CD4-positive, alpha-beta T cell treated with Interleukin-4 for 4 hours (primary cell): ENCODE data around the gene MYO1D.
A peak's percentile ranks its signal among the peaks of the same experiment; 100 is the strongest.

Experiments used
- DNase-seq: peaks from one replicate; pipeline ENCODE4 v3.0.0-alpha.2; 2020

Gene MYO1D

DNA sequence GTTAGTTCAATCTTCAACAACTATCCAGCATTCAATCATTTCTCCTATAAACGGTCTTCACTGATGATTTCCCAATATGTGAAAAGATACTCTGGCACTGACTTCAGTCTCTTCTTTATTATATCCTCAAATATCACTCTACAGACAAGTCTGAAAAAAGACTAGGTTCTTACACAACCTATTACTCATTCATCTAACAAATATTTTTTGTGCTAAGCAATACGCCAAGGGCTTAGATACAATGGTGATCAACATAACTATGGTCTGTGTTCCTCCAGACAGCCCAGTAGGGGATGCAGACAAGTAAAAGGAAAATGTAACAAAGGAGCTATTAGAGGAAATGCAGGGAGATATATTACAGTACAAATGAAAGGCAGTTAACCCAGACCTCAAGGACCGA is 63.9 kb downstream of the MYO1D start:
- DNase-seq: no peak

- no peak for DNase-seq
Measured at GRCh38 chr17:32810690-32811089, 66.2 kb downstream of the MYO1D start.

DNA sequence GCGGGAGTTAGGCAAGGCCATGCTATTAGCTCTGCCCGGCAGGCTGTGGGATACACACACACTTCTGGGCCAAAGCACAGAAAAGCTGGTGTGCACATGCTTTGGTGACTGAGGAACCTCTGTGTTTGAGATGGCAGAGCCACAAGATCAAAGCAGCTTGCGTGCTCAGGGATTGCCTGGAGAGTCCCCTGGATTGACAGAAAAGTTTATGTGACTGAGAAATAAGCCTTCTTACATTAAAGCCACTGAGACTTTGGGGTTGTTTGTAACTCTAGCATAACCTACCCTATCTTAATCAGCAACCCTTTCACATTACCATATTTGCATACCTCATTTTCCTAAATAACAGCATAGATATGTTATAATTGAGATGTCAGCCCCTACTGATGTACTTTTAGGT is 69.3 kb downstream of the MYO1D start:
- no peak for DNase-seq

DNA sequence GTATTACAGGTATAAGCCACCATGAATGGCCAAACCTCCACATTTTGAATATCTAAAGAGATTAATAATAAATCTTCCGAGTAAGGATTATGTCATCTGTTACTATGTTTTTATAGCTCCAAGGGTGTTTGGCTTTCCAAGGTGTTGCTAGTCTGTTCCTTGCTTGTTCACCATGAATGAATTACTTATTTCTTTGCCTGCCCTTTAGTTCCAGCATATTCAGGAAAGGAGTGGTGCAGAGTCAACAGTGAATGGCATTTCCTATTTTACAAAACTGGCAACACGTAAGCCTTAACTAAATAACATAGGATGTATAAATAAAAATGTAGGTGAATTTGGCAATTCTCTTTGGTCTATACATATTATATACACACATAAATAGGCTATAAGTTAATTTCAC is 70.3 kb downstream of the MYO1D start:
- DNase-seq: no peak

GRCh38 chr17:32805029-32805976 is 71.6 kb downstream of the MYO1D start:
- DNase-seq: no peak

GRCh38 chr17:32803544-32803943 is 73.4 kb downstream of the MYO1D start:
- DNase-seq: no peak

DNA sequence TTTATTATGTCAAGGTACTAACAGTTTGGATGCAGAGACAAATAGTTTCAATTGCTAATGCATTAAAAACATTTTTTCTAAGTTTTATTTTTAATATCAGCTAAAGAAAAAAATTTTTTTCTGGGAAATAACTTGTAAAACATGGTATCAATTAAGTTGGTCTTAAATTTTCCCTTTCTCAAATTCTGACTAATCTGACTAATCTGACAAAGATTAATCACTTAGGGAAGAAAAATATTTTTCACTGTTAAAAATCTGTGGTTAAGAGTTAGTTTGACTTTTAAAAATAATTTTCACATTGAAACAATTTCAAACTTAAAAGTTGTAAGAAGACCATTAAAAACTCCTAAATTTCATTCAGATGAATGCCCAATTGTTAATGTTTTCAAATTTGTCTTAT is 74.6 kb downstream of the MYO1D start:
- DNase-seq: no peak

GRCh38 chr17:32801641-32802040 is 75.3 kb downstream of the MYO1D start:
- DNase-seq: no peak

DNA sequence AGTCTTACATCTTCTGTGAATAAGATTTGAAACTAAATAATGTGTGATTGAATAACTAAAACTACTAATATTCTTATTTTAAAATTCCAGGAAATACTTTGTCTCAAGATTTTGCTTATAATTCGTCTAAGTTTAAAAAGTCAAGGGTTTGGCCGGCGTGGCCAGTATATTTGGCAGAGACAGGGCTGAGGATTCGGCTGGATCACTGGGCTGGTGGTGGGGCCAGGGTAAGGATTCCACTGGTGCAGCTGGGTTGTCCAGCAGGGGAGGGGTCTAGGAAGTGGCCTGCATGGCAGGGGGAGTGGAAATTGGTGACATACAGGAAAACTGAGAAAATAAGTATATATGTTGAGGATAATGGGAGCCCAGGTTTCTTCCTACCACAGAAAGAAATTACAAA is 75.7 kb downstream of the MYO1D start:
- DNase-seq: no peak

DNA sequence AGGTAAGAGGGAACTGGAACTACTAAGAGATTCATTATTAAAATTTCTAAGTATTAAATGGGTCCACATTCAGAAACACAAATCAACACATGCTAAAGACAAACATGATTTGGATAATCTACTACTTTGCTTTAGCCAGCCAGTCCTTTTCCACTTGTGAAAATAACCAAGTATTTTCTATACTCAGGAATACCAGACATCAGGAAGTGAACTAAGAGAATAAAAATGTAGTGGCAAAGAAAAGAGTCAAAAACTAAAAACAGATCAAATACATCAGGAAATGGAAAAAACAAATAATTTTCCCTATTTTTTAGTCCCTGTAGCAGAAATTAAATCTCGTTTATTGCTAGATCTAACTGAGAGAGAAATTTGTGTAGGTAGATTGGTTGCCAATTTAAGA is 78.0 kb downstream of the MYO1D start:
- DNase-seq: no peak

- no peak for DNase-seq
Measured at GRCh38 chr17:32795339-32795979, 81.5 kb downstream of the MYO1D start.

- no peak for DNase-seq
Measured at GRCh38 chr17:32794533-32795246, 82.2 kb downstream of the MYO1D start.

DNA sequence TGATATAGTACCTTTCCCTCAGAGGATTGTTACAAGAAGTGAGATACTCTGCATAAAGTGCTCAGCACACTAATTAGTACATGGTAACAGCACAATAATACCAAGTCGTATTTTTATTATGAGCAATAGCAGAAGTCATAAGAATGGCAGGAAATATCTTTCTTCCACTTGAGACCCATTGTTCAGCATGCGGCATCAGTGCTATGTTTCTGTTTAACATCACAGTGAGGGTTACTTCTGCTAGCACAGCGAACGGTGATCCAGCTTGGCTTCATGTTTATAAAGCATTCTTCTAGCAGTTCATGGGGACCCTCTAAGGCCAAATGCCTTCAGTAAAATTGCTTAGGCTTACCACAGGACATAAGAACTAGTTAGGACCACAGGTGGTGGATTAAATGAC is 83.1 kb downstream of the MYO1D start:
- no peak for DNase-seq

DNA sequence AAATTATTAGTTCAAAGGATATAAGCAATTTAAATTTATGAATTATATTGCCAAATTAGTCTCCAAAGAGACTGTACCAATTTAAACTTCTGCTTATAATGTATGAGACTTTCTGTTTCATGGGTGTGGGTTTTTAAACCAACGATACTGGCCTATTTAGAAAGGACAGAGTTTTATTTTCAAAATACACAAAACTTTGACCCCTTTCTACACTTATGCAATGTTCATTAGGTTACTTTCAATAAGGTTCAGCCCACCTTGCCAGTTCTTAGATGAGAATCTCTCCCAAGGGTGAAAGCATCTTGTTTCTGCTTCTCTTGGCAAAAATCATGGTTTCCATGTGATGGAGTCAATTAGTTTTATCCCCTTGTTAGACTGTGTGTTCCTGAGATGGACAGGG is 84.7 kb downstream of the MYO1D start:
- DNase-seq: no peak

DNA sequence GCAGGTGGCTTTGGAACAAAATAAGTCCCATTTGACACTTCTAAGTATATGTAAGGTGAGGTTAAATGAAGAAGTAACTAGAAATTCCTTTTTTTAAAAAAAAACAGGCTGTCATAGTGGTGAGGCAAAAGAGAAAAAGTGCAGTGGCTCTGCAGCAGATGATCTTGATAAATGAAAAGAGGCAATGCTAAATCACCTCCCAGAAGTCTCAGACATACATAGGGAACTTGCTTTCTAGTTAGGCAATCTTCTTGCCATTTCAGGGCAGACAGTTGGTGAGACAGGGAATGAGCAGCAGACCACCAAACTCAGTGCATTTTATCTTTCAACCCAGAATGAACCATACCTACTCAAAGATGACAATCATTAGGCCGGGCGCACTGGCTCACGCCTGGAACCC is 90.8 kb downstream of the MYO1D start:
- no peak for DNase-seq

DNA sequence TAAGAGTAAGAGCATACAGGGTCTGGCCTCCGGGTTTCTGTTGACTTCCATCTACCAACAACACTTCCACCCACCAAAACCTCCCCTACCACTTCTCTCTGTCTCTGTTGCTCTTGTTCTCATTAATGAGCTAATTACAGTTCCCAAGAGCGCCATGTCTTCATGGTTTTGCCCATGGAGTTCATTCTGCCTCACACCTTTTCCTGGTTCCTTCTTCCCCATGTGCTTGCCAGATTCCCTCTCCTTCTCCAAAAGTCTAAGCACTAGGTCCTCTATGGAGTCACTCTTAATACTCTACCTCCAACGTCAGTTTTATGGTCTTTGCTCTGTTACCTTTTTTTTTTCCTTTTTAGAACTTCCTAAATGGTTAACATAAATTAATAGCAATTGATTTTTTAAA is 92.8 kb downstream of the MYO1D start:
- DNase-seq: no peak

DNA sequence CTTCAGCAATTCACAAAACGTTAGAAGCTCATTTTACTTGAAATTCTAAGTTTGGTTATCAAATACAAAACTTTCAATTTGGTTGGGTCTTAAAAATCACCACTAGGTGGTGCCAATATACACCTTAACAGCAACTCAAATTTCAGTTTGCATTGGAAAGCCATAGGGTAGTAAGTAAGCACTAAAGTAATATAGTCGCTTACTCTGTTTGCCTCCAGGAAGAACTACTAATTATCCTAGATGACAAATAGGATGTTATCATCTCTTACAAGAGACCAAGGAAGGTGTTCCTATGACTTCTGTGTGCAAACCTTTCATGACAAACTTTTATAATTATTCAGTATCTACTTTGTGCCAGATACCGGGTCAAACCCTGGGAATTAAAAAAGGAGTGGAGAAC is 93.3 kb downstream of the MYO1D start:
- DNase-seq: peak; percentile 58

DNA sequence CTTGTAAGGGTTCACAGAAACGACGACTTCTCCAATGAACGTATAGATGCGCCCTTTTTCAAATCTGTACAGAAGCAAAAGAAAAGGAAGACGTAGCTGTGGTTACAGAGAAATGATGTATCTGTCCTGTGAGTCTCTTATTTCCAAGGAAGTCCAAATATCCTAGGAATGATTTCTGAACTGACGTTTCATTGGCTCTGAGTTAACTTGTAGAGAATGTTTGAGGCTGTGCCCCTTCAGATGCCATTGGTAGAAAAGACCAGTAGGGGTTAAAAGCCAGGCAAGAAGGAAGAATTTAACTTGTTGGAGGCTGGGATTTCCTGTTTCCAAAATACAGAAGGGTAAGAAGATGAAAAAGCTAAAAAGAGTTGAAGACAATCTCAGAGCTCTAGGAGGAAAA is 96.2 kb downstream of the MYO1D start:
- no peak for DNase-seq

DNA sequence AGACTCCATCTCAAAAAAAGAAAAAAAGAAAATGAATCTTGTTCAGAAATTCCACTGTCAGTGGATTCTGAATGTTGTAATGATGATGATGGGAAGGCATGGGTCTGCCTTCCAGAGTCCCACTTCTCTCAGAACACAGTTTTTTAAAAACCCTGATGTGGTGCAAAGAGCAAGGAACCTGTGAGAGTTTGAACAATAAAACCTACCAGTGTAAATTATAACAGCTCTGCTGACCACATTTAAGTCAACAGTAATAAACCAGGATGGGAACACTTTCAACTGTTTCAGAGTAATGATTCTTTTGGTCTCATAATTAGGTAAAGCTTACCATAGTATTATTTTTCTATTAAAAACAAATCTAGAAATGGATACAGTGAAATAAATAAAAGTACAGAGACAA is 99.0 kb downstream of the MYO1D start:
- no peak for DNase-seq

DNA sequence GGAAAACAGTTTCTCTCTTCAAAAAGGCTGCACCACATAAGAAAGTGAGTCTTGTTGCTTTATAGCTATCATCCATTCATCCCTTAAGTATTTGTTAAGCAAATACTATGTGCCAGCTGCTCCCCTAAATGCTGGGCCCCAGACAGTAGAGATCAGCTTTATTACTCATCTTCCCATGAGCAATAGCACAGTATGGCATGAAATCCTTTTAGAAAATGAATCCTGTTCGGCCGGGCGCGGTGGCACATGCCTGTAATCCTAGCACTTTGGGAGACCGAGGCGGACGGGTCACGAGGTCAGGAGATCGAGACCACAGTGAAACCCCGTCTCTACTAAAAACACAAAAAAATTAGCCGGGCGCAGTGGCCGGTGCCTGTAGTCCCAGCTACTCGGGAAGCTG is 99.5 kb downstream of the MYO1D start:
- no peak for DNase-seq

- DNase-seq: no peak
Measured at GRCh38 chr17:32774695-32775084, 102.2 kb downstream of the MYO1D start.

DNA sequence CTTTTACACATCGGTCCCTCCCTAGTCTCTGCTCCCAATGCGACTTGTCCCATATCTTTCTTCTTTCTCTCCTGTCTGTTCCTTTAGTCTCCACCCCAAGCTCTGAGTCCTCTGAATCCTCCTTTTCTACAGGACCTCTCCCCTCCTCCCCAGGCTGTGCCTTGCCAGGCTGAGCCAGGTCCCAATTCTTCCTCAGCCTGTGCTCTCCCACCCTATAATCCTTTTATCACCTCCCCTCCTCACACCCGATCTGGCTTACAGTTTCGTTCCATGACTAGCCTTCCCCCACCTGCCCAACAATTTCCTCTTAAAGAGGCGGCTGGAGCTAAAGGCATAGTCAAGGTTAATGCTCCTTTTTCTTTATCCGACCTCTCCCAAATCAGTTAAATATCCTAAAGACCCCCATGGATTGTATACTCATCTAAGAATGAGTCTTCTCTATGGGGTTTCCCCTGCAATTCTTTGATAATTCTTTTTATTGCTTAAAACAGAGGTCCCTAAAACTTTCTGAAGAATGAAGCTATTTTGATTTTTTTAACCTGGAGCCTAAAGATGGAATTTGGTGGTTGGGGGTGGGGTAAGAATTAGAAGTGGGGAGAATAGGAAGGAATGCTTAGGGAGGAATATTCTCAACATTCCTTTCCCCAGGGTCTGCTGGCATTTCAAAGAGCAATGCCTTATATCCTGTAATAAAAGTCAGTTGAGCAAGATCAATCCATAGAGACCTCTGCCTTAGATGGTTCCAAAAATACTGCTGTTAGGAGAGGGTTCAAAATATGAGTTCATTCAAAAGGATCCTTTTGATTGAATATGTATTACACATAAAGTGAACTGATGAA is 102.8 kb downstream of the MYO1D start:
- DNase-seq: no peak

DNA sequence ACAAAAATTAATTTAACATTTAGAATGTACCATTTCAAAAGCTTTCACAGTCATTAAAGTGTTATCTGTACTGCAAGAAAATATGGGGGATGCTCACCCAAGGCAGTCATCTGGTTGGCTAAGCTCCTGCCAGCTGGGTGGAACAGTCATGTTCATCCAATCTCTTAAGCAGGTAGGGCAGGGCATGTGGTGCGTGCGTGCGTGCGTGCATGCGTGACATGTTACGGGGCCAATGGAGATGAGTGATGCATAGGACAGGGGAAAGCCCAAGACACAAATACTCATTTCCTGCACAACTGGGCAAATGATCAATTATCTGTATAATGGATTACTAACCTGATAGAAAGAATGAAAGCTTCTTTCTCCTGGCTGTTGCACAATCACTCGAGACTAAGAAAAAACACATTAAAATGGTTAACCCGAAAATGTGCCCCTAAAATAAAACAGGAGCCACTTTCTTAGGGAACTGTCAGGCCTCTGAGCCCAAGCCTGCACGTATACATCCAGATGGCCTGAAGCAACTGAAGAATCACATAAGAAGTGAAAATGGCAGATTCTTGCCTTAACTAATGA is 104.4 kb downstream of the MYO1D start:
- DNase-seq: no peak
